Pulmonary artery endothelial cell (primary cell): Measurements from ENCODE around the gene STX8. TPM values are rescaled to one million over a fixed set of nuclear protein-coding genes. Genes with fewer than 3 reads are reported as not detected.
"Not testable (repeated sequence)": the region's sequence is repeated elsewhere in the genome, so short reads cannot be mapped to it uniquely, and the experiment has no call there.

ENCODE experiments used
- DNase-seq: peaks from one replicate; pipeline ENCODE4 v3.0.0-alpha.2; 2011; ENCODE audit warnings: low read depth, low spot score
- total RNA-seq: library from RNA; depleted of rRNA; stranded (reverse); fragments of >200 nt; gene quantifications from 2 replicates; pipeline ENCODE4 v1.2.3, GENCODE V29; 2014

Gene STX8
- total RNA-seq, 1 donor from 2014 or later = 72.6 TPM

DNA sequence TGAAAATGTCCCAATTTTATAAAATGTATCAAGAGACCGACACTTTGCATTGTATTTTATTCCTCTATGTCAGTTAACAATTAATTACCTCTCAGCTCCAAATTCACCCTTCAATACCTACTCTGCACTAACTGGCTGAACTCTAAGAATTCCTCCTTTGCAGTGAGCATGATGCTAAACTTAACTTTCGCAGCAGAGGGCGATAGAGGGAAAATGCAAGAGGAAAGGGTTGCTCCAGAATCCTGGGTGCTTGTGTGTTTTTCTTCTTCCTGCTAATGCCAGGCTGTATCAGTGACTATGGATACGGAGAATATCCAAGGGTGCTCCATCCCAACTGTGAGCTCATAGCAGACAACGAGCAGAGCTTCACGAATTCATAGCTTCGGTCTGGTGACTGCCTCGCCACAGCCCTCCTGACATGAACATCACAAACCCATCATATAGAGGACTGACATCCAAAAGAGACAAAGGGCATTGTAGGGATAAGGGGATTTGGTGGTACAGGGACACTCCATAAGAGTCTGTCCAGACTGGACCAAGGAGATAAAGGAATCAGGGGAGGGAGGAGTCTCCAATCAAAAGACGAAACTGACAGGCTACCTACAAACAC, 172.9 kb downstream of the STX8 start:
- no peak for DNase-seq

DNA sequence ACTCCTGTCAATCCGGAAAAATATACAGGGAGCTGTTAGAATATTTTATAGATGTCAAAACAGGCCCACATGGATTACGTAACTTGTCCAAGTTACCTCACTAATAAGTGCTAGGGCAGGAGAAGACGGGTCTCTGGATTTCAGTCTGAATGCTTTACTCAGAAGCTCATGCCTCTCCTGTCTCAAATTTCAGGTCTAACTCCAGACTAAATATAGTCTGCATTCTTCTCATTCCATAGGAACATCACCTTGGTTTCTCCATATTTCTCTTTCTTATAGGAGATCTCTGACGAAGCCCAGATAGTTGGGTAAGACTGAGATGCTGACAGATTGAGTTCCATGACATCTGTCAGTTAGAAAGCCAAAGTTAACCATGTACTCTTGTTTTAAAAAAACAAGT, 174.2 kb downstream of the STX8 start:
- no peak for DNase-seq

DNA sequence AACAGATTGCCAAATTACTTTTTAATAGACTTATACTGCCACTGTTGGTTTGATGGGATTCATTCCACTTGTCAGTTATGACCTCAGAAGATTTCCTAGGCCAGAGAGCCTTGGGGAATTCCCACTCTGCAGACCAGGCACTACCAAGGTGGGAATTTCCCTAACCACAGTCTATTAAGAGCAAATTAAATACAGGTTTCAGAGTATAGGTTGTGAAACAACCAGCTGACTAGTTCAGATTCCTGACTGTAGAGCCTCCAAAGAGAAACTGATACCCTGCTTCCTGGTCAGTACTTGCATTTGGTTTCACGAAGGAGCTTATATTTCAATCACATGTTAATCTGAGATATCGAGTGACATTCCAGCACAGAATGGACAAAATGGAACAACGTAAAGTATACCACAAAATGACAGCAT, 186.5 kb downstream of the STX8 start:
- peak; percentile 46 for DNase-seq

DNA sequence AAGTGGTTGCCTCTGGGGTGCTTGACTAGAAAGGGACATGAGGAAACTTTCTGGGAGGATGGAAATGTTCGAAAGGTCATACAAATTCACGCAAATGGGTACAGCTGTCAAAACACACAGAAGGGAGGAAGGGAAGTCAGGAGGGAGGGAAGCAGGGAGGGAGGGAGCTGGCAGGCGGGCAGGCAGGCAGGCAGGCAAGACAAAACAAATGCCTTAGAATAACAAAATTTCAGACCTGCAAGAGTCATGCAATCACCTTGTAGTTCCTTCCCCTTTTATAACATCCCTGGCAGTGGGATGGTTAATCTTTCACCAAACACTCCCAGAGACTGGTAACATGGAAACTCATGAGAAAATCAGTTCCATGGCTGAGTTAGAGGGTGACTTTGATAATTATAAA, 189.2 kb downstream of the STX8 start:
- DNase-seq = peak; percentile 59

DNA sequence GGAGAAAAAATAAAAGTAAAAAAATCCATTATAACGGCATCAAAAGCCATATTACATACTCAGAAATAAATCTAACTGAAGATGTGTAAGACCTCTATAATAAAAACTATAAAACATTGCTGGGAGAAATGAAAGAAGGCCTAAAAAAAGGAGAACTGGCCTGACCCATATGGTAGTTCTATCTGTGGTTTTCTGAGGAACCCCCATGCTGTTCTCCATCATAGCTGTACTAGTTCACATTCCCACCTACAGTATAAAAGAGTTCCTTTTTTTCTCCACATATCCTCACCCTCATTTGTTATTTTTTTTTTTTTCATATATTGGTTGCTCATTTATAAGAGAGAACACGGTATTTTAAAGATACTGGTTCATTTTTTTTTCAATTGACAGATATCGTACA, 191.8 kb downstream of the STX8 start:
- DNase-seq = no peak

DNA sequence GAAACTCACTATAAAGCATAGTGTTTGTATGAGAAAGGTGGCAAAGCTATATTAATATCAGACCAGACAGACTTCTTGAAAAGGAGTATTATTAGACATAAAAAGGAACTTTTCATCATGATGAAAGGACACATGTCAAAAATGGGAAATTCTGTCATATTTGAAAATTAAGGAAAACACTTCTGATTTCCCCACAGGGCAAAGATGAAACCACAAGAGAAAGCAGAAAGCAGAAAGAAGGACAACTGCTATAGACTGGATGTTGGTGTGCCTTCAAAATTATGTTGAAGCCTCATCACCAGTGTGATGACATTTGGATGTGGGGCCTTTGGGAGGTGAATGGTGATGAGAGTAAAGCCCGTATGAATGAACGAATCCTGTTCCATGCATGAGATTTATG, 193.0 kb downstream of the STX8 start:
- no peak for DNase-seq

DNA sequence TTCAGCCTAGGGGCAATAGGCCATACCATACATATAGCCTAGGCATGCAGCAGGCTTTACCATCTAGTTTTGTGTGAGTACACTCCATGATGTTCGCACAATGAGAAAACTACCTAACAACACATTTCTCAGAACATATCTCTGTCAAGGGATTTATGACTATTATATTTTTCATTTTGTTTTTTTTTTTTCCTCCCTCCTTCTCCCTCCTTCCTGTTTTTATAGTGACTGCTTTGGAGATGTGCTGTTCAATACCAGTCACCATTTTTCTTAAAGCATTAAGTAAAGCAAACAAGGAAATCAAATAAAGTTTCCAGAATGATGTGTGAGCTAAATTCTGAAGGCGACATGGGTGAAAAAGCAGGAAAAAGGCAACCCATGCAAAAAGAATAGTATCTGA, 194.6 kb downstream of the STX8 start:
- no peak for DNase-seq

DNA sequence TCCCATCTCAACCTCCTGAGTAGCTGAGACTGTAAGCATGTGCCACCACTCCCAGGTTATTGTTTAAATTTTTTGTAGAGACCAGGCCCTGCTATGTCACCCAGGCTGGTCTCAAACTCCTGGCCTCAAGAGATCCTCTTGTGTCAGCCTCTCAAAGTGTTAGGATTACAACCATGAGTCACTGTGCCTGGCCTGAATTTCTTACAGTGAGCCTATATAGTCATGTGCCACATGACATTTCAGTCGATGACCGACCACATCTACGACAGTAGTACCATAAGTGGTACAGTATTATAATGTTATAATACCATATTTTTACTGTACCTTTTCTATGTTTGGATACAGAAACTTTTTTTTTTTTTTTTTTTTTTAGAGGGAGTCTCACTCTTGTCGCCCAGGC, 195.3 kb downstream of the STX8 start:
- DNase-seq = no peak

DNA sequence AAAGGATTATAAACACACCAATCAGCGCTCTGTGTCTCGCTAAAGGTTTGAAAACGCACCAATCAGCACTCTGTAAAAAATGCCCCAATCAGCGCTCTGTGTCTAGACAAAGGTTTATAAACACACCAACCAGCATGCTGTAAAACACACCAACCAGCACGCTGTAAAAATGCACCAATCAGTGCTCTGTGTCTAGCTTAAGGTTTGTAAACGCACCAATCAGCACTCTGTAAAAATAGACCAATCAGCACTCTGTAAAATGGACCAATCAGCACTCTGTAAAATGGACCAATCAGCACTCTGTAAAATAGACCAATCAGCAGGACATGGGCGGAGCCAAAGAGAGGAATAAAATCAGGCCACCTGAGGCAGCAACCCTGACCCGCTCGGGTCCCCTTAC, 199.4 kb downstream of the STX8 start:
- not testable (repeated sequence) for DNase-seq

DNA sequence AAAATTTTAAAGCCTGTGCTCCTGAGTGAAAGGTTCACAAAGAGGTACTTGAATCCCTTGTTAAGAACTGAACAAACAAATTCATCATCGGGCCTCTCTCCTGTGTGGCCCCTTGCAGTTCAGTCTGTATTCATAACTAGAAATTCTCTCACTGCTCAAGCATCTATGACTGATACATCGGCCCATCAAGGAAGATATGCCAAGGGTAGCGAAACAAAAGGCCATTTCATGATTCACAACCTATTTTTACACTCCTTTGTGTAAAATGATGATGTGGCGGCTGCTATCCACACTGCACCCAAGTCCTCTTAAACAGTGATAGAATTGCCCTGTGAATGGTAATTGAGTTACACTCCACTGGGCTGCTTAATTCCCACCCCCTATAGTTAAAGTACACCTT, 204.6 kb downstream of the STX8 start:
- DNase-seq = peak; percentile 60

DNA sequence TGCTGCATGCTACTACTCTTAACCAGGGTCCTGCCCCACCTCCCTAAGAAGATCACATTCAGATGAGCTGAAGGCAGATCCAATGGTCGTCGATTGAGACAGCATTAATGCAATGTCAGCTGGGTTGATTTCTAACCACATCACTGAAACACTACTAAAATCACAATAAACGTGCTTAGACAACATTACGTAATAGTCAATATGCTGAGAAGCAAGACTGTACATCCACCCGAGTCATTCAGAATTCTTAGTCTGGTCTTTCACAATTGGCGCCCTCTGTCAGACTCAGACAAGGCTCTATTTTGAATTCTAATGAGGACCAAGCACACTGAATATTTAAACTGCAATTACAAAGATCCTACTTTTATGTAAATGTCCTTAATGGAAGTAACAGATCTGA, 205.2 kb downstream of the STX8 start:
- DNase-seq = no peak

DNA sequence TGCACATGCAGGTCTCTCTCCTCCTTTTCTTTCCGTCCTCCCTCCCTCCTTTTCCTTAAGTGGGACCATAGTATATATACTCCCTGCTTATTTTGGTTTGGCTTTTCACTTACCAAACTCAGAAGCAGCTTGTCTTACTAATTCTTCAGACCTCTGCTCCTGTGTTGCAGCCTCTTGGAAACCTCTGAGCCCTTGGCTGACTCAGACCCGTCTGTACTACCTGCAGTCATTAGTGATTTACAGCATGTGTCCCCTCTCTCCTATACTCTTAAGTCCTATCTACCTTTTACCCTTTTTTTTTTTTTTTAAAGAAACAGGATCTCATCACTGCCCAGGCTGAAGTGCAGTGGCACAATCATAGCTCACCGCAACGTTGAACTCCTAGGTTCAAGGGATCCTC, 207.0 kb downstream of the STX8 start:
- DNase-seq = no peak

DNA sequence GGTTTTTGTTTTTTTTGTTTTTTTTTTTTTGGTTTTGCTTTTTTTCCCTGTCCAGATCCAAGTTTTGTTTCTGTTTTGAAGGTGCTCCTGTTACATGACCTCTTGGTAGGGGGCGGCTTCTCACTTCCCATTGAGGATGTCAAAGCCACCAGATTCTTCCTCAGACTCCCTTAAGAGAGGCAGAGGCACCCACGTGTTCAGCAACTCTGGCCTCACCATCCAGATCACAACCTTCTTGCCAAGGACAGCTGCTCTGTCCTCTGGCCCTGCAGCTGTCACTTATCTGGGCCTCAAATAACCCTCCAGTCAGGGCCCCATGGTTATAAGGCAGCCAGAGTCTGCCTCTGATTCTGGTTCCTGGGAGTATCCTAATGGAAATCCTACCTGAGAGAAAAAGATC, 208.5 kb downstream of the STX8 start:
- no peak for DNase-seq

DNA sequence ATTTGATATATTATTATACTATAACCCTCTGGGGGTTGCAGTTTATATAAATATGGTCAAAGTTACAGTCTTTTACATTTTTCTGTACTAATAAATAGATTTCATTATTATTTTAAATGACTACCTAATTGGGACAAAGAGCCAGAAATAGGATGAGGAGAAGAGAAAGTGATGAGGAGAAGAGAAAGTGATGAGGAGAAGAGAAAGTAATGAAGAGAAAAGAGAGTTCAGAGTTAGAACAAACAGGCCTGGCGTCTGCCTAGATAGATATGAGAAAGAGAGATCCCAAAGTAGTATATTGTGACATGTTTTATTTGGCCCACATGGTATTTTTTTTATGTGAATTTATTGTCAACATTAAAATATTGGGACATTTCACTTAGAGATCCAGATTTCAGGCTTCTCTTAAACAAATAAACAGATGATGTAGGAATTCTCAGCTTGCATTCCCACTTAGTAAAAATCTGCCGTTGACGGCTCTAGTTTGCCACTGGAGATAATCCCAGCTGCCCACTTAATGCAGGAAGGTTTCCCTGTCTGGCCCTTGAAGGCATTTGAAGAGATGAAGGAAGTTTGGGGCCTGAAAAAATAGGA, 210.7 kb downstream of the STX8 start:
- DNase-seq = no peak

DNA sequence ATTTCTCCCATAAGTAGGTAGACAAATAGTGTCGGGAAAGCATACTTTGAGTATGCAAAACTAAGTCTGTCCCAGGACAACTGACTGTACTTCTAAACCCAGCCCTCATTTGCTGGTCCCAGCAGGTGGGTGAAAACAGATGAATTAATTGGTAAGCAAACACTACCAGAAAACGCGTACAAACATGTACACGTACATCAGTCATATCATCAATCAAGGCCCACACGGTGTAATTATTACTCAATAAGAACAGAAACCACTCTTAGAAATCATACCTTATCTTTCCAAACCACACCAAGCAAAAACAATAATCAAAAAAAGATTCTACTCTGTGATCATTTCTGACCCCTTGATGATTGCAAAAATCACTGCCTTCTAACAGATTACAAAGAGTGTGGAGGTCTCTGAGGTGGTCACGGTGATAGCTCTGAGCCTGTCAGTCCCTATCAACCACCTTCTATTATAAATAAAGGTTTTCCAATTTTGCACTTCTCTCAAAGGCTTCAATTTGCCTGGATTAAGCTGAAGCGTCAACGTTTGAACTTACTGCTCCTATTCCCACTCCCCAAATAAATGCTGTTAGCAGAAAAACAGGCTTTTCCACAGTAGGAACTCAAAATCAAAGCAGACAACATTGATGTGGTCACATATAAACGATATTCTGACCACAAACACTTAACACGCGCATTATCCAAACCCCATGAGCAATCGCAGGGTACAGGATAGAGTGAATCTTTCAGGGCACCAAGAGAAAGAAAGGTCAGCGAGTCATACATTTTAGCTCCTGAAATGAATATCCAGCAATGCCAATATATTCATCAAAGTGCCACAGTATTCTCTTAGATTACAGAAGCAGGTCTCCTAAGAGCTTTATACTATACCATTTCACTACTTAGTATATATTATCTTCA, 211.9 kb downstream of the STX8 start:
- DNase-seq = no peak

DNA sequence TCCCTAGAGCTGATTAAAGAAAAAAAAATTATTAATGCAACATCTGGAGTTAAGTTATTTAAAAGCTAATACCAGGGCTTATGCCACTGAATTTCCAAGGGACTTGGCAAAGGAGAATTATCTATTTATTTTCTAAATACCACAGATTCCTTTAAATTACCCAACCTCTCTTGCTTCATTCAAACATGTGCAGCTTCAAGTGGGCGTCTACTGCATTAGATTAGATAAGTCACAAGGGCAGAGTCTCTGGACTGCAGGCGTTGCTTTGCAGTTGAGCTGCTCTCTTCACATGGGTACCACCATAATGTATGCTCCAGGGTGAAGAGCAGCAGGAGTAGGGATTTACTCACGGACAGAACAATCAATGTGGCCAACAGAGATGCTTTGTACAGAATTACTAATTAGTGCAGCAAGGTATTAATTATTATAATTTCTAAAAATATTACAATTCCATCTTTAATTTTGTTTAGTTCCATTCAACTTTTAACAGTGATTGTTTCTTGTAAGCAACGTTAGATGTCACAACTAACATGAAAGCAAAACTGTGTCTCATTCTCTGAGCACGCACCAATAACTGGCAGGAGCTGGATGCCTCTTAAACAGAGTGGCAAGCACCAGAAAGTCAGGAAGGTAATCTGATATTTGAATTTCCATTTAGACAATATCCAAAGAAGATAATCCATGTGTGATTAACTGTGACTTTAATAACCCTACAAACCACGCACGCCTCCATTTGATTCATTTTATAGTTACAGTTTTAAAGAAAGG, 214.2 kb downstream of the STX8 start:
- DNase-seq = no peak

DNA sequence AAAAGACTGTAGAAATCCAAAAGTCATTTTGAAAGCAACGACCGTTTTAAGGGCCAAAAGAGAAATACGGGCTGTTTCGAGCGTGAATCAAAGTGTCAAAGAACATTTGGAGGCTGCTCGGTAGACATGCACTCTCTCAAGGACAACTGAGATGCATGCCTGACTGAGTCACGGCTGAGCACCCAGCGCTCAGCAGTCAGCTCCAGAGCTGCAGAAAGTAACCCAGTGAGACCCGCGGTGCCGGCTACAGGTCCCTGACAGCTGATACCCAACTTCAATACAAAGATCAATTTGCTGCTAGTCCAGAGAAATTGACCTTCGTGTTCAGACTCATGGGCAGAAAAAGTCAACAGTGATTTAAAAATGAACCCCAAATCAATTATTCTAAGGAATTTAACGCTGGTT, 214.9 kb downstream of the STX8 start:
- no peak for DNase-seq

DNA sequence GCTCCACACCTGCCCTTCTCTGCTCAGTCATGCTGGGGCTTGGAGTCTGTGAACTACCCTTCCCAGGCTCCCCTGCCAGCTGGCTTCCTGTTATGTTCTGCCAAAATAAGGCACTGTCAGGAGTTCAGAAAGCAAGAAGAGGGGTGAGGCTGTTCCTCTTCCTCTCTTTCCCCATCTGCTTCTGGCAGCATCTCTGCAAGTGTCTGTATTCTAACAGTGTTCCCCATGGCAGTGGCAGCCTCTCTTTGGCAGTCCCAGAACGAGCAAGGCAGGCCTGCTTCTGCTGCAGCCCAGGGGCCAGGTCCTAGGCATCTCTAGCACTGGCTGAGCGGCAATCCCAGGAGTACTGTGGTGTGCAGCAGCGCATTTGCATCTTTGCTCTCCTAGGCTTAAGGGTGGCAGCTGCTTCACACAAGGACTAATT, 219.1 kb downstream of the STX8 start:
- DNase-seq = no peak

DNA sequence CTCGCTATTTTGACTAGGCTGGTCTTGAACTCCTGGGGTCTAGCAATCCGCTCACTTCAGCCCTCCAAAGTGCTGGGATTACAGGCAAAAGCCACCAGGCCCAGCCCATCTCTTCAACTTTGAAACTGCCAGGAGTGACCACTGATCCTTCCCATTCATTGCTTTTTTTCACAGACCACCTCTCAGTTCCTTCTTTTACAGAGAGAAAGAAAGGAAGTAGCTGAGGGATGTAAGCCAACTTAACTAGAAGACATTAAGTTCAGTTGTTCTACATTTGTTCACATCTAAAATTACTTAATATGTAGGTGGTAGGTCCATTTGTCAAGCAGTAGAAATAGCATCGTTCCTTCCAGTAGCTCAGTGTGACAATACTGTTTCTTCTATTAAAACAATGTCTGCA, 219.8 kb downstream of the STX8 start:
- DNase-seq = no peak

DNA sequence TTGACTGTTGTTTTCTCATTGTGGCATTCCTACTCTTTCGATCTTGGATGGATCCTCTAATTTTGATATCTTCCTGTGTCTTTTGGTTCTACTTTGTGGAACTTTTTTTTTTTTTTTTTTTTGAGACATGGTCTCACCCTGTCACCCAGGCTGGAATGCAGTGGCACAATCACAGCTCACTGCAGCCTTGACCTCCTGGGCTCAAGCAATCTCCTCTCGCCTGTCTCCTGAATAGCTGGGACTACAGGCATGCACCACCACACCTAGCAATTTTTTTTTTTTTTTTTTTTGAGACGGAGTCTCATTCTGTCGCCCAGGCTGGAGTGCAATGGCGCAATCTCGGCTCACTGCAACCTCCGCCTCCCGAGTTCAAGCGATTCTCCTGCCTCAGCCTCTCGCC, 220.4 kb downstream of the STX8 start:
- not testable (repeated sequence) for DNase-seq

DNA sequence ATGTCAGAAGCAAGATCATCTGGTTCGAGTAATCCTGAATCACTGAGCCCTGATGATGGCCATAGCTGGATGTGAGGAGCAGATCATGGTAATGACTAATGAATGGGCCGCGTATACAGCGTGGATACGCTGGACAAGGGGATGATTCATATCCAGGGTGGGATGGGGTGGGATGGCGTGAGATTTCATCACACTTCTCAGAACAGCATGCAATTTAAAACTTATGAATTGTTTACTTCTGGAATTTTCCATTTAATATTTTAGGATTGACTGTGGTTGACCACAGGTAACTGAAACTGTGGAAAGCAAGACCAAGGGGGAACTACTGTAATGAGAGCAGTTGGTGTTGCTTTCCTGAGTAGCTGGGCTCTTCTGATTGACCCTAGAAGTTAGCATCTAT, 225.5 kb downstream of the STX8 start:
- DNase-seq = no peak
